NCI-H446 (cell line): Measurements from ENCODE around the gene SYMPK.
"Not testable (repeated sequence)": the region's sequence is repeated elsewhere in the genome, so short reads cannot be mapped to it uniquely, and the experiment has no call there.

Experiments
- DNase-seq, 2 experiments: peaks; one replicate each; lab custom pipeline; 2025; lab: John Stamatoyannopoulos, UW

The SYMPK gene

GRCh38 chr19:45862564-45863334 is at the start of gene SYMPK:
TSS of gene SYMPK (minus strand) at chr19:45863147. CDS start at chr19:45854495, 8,652 bp downstream.
- peak; percentile 98 to 99 for DNase-seq

GRCh38 chr19:45911291-45911690 is 48.3 kb upstream of the SYMPK start:
- no peak for DNase-seq

GRCh38 chr19:45908956-45909355 is 46.0 kb upstream of the SYMPK start:
- no peak for DNase-seq

GRCh38 chr19:45906221-45906620 is 43.3 kb upstream of the SYMPK start:
- no peak for DNase-seq

- no peak for DNase-seq
Measured at GRCh38 chr19:45905011-45905410, 42.1 kb upstream of the SYMPK start.

- DNase-seq, result peak; percentile 97 to 100
Measured at GRCh38 chr19:45902651-45903625, 40.0 kb upstream of the SYMPK start.

- DNase-seq, result no peak
Measured at GRCh38 chr19:45901912-45902650, 39.1 kb upstream of the SYMPK start, which contains the start of gene MYPOP. TSS of gene MYPOP (minus strand) at chr19:45902613. CDS start at chr19:45901773, 840 bp downstream.

GRCh38 chr19:45901432-45901911 is 38.5 kb upstream of the SYMPK start:
- peak in 1 of 2 experiments; percentile 31 for DNase-seq

GRCh38 chr19:45900738-45901431 is 37.9 kb upstream of the SYMPK start:
- DNase-seq, result no peak

- DNase-seq, result no peak
Measured at GRCh38 chr19:45899919-45900589, 37.1 kb upstream of the SYMPK start.

- DNase-seq, result no peak
Measured at GRCh38 chr19:45899253-45899652, 36.3 kb upstream of the SYMPK start.

- no peak for DNase-seq
Measured at GRCh38 chr19:45897261-45897812, 34.4 kb upstream of the SYMPK start.

- not testable (repeated sequence) for DNase-seq
Measured at GRCh38 chr19:45895983-45896599, 33.1 kb upstream of the SYMPK start.

GRCh38 chr19:45895519-45895972 is 32.6 kb upstream of the SYMPK start:
- DNase-seq, result no peak

GRCh38 chr19:45890877-45891276 is 27.9 kb upstream of the SYMPK start:
- DNase-seq, result no peak

GRCh38 chr19:45889210-45889885 is 26.4 kb upstream of the SYMPK start:
- no peak for DNase-seq

- peak in 1 of 2 experiments; percentile 57 for DNase-seq
Measured at GRCh38 chr19:45887200-45887710, 24.3 kb upstream of the SYMPK start.

GRCh38 chr19:45886427-45887199 is 23.7 kb upstream of the SYMPK start:
- peak; percentile 91 to 93 for DNase-seq
